NCI-H2029 treated with DMSO at 0.1 percent for 48 hours (cell line): ENCODE results near the gene KCNJ12.
"Not testable (repeated sequence)": the region's sequence is repeated elsewhere in the genome, so short reads cannot be mapped to it uniquely, and the experiment has no call there.

Experiments
- DNase-seq: peaks from one replicate; lab custom pipeline; 2025; lab: John Stamatoyannopoulos, UW

KCNJ12 gene

GRCh38 chr17:21349358-21350050 lies 26.7 kb upstream of the KCNJ12 start:
- DNase-seq = not testable (repeated sequence)

GRCh38 chr17:21350495-21350894 lies 25.7 kb upstream of the KCNJ12 start:
- not testable (repeated sequence) for DNase-seq

DNA sequence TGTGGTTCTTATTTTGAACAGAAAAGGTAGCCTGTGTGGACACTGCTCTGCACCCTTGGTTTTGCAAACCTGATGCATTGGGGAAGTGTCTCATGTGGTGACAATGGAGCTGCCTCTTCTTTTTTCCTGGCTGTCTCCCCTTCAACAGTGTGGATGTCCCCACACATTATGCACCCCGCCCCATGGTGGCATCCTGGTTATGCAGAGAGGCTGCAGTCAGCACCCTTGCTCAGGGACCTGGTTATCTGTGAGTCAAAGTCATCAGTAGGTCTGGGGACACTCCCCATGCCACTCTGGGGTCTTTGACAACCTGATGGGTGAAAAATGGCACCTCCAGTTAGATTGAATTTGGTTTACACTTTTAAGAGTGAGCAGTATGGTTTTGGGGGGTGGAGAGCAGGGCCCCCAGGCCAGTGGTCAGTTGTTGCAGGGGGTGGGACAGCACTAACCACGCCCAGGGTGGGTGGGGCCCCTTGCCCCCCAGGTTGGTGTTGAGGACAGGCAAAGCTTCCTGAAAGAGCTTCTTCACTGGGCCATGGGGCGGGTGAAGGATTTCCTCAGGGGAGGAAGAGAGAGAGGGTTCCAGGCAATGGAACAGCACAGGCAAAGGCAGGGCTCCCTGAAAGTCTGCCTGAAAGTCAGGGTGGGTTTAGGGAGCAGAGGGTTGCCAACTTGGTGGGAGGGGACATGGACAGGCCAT lies 24.6 kb upstream of the KCNJ12 start:
- DNase-seq = no peak

DNA sequence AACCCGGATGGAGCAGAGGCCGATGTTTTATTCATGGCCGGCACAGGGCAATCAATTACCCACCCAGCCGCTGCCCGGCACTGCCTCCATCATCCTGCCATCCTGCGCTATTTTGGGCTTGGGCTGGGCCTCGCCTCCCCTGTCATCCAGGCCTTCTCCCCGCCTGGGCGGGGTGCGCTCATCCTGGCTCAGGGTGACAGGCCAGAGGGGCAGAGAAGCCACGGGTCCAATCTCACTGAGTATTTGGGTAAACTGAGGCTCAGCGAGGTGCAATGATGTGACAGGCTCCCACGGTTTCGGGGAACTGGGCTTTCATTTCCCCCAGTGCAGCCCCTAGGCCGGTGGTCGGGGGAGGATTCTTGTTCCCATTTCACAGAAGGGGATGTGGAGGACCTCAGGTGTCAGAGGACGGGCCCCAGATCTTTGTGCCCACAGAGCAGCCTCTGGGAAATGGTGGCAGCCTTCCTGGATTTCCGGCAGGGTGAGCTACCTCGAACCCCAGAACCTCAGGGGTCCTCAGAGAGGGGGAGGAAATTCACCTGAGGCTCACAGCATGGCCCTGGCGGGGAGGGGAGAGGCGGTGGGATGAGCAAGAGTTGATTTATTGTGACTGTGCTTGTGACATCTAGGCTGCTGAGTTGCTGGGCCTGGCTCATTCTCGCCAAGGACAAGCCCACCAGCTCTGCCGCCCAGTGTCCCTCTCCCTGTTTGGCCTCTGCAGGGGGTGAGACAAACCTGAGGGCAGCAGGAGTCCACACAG lies 23.8 kb upstream of the KCNJ12 start:
- DNase-seq = no peak

- DNase-seq = no peak
Measured at GRCh38 chr17:21352981-21353265, 23.2 kb upstream of the KCNJ12 start.

- no peak for DNase-seq
Measured at GRCh38 chr17:21353326-21354010, 22.7 kb upstream of the KCNJ12 start.

DNA sequence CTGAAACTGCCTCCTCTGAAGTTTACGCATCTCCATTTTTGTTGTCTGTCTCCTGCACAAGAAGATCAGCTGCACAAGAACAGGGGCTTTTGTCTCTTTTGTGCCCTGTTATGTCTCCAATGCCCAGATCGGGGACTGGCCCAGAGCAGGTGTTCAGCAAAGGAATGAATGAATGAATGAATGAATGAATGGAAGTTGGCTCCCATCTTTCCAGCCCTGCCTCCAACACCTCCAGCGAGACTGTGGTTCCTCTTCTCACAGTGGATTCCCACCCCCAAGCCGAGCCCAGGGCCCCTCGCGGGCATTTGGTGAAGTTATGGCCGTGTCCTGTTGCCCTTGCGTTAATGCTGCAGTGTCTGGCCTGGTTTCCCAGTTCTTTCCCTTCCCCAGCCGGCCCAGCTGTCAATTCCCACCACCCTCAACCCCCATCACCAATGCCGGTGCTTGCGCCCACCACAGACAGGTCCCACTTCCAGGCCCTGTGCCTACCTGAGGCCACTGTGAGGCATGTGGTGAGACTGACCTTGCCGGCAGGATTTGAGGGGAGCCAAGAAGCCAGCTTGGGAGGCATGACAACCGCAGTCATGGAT lies 21.3 kb upstream of the KCNJ12 start:
- no peak for DNase-seq

- DNase-seq = no peak
Measured at GRCh38 chr17:21355586-21355985, 20.6 kb upstream of the KCNJ12 start.

- DNase-seq = no peak
Measured at GRCh38 chr17:21356537-21357127, 19.5 kb upstream of the KCNJ12 start.

GRCh38 chr17:21357281-21357680 lies 18.9 kb upstream of the KCNJ12 start:
- DNase-seq = no peak

- DNase-seq = no peak
Measured at GRCh38 chr17:21357696-21358656, 18.2 kb upstream of the KCNJ12 start.

DNA sequence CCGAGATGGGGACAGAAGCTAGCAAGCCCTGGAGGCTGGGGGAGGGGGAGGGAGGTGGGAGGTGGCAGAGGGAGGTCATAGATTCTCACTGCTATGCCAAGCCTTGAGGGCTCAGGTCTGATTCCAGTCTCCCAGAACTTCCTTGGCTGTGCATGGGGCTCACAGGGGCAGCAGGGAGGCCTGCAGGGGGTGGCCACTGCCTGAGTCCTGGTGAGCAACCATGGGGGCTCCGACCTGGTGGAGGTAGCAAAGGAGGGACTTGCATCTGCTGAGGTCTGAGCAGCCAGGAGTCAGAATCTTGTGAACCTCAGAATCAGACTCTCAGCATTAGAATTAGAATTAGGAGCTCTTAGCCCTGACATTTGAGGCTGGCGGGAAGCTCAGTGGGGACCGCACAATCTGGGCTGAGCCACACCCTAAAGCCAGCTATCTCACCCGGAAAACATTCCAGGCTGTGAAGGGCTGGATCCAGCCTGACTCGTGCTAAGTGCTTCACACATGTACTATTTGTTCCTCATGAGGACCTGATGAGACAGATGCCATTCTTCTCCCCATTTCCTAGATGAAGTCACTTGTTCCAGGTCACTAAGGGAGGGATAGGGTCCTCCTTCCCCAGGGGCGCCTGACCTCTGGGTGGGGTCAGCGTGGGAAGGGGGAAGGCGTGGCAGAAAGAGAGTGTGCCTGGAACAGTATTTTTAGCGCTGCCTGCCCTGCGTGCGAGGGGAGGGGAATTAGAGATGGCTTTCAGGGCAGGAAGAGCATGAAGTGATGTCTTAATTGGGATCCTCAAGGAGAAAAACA lies 17.3 kb upstream of the KCNJ12 start:
- no peak for DNase-seq

DNA sequence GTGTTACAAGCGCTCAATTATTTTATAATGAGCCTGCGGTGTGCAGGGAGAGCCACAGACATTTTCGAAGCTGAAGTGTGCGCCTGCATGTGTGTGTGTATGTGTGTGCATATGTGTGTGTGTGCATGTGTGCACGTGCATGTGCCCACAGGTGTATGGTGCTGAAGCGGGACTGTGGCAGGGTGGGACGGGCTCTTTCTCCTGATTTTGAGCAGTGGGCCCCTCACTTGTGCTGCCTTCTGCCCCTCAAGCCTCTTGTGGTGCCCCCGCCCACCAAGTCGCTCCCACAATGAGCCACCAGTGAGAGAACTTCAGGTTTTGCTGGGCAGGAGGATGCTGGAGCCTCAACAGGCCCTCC lies 16.7 kb upstream of the KCNJ12 start:
- no peak for DNase-seq

DNA sequence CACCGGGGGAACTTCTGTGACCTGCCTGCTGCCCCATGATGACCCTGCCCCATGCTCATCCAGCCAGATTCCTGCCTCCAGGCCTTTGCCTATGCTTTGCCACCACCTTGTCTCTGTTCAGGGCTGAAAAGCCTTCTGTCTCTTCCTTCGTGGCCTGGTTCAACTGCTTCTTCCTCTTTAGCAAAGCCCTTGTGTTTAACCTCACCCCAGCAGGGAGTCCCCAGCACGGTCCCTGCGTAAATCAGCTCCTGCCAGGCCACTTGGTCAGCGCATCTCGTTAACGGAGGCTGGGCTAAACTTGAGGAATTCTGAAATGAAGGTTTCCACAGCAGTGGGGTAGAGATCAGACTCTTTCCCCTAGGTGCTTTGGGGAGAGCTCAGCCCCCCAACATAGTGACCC lies 16.1 kb upstream of the KCNJ12 start:
- DNase-seq = no peak

DNA sequence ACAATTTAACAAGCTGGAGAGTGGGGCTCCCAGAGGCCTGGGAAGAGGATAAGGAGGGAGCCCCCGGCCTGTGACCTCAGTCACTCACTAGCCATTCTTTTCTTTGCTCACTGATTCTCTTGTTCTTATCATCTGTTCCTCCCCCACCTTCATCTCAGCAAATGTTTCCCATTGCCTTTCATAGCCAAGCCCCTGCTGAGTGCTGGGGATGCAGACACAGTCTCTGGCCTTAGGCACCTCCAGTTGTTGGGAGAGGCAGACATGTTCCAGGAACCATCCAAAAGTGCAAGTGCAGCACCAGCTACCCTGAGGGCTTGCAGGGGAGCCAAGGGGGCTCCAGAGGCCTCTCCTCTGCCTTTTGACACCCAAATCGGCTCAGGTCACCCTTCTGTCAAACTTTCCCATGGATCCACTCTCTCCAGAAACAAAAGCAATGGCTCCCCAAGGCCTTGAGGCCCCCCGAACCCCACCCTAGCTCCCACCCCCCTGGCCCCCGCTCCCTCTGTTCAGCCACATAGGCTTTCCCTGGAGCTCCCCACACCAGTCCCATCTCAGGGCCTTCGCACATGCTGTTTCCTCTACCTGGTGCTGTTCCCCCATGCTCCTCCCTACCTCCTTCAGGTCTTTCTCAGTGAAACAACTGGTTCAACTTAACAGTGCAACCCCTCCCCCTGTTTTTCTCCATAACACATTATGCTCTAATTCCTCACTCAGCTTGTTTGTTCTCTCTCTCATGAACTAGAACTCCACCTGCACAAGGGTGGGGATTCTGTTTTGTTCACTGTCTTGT lies 14.9 kb upstream of the KCNJ12 start:
- DNase-seq = no peak

DNA sequence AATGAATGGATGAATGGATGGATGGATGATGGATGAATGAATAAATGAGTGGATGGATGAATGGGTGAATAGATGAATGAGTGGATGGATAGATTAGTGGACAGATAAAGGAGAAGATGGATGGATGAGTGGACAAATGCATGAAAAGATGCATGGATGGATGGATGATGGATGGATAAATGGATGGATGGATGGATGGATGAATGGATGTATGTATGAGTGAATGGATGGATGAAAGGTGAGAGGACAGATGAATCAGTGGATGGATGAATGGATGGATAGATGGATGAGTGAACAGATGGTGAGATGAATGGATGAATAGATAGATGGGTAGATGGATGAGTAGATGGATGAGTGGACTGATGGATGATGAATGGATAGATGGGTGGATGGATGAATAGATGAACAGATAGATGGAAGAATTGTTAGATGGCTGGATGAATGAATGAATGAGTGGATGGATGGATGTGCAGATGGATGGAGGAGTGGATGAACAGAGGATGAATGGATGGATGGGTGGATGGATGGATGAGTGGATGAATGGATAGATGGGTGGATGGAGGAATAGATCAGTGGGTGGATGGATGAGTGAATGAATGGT lies 13.7 kb upstream of the KCNJ12 start:
- no peak for DNase-seq

DNA sequence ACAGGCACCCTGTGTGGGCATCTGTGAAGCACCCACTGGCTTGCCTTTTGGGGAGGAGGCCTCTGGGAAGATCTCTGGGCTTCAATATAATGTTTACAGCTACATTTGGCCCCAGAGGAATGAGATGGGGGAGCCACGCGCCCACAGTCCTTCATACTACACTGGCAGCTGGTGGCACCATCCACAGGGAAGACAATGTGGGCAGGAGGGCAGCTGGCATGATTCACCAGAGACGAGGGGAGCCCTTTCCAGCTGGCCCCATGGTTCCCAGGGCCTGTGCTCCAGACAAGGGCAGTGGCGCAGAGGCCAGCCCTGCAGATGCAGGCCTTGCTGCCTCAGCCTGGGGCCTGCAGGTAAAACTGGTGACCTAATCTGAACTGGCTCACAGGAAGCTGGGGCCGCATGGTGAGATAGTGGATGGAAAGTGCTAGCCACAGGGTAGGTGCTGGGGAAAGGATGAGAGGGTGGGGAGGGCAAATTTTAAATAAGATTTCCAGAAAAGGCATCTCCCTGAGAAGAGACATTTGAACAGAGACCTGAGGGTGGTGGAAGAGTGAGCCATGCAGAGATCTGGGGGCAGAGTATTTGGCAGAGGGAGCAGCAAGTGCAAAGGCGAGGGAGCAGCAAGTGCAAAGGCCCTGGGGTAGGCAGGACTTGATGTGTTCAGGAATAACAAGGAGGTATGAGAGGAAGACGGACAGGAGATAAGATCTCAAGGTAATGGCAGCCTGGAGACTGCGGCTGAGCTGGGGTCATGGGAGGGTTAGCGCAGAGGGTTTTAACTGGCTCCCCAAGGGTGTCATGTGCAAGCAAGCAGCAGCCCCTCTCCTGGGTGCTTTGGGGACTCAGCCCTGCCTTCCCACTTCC lies 12.1 kb upstream of the KCNJ12 start:
- DNase-seq = no peak

DNA sequence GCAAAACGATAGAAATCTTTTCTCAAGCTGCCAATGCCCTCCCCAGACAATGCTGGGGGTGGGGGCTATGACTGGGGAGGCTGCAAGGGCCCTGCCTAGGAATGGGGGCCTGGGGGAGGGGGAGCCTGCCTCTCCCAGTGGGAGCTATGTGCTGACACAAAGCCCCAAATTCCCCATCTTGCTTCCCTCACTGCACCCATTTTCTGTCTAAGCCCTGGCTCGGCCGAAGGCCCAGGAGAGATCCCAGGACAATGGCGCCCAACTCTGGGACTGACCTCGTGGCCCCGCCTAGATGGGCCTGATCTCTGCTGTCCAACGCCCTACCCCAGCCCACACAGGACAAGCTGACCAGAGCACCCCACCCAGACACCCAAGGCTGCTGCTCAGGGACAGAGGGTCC lies 11.1 kb upstream of the KCNJ12 start:
- no peak for DNase-seq
